OCI-LY1 (cell line): ENCODE data around the gene KCNMB1.

ENCODE experiments used
- H2AFZ ChIP-seq: fragments of 200-600 bp; sonication (generic), shearing (Covaris generic); 2 replicates; pipeline ENCODE4 v1.6.0; 2014; ENCODE audit warnings: antibody characterized with exemption, mild to moderate bottlenecking, low read length
- H3F3A ChIP-seq: fragments of 200-600 bp; sonication (generic), shearing (Covaris generic); 2 replicates; pipeline ENCODE4 v1.6.0; 2014; ENCODE audit warnings: mild to moderate bottlenecking, antibody characterized with exemption, low read length, moderate library complexity; ENCODE audit not compliant: insufficient read depth
- H3K27ac ChIP-seq: fragments of 200-600 bp; sonication (generic); 2 replicates; pipeline ENCODE4 v1.5.1; 2014; ENCODE audit warnings: low read length, mixed run types, mild to moderate bottlenecking, low read depth; ENCODE audit not compliant: poor library complexity, severe bottlenecking
- H3K27me3 ChIP-seq: fragments of 200-600 bp; sonication (generic); 2 replicates; pipeline ENCODE4 v1.6.0; 2014; ENCODE audit warnings: antibody characterized with exemption, mild to moderate bottlenecking, low read length, moderate library complexity; ENCODE audit not compliant: insufficient read depth
- H3K36me3 ChIP-seq: fragments of 200-600 bp; sonication (generic); 2 replicates; pipeline ENCODE4 v1.6.1; 2014; ENCODE audit warnings: mild to moderate bottlenecking, antibody characterized with exemption, low read length, moderate library complexity, mixed read lengths; ENCODE audit not compliant: insufficient read depth
- H3K4me1 ChIP-seq: fragments of 200-600 bp; sonication (generic); 2 replicates; pipeline ENCODE4 v1.5.1; 2014; ENCODE audit warnings: mild to moderate bottlenecking, low read length, moderate library complexity; ENCODE audit not compliant: insufficient read depth, severe bottlenecking
- H3K4me2 ChIP-seq: fragments of 200-600 bp; sonication (generic), shearing (Covaris generic); 2 replicates; pipeline ENCODE4 v1.6.1; 2014; ENCODE audit warnings: low read length
- H3K4me3 ChIP-seq: fragments of 200-600 bp; sonication (generic); 2 replicates; pipeline ENCODE4 v1.5.1; 2014; ENCODE audit warnings: low read length, low read depth, mild to moderate bottlenecking, mixed read lengths; ENCODE audit not compliant: poor library complexity, severe bottlenecking
- H3K79me2 ChIP-seq: fragments of 200-600 bp; shearing (Covaris generic); 2 replicates; pipeline ENCODE4 v1.6.1; 2016; ENCODE audit warnings: mixed run types, low read length, mixed read lengths; ENCODE audit not compliant: insufficient read depth
- H3K9ac ChIP-seq: fragments of 200-600 bp; sonication (generic), shearing (Covaris generic); 2 replicates; pipeline ENCODE4 v1.6.1; 2014; ENCODE audit warnings: mild to moderate bottlenecking, low read length, mixed read lengths
- H3K9me2 ChIP-seq: fragments of 200-600 bp; sonication (generic), shearing (Covaris generic); 2 replicates; pipeline ENCODE4 v1.6.1; 2014; ENCODE audit warnings: low read depth, mild to moderate bottlenecking, low read length, mixed read lengths
- H3K9me3 ChIP-seq: fragments of 200-600 bp; shearing (Covaris generic); 2 replicates; pipeline ENCODE4 v1.6.1; 2014; ENCODE audit warnings: low read length, mixed read lengths
- H4K20me1 ChIP-seq: fragments of 200-600 bp; sonication (generic), shearing (Covaris generic); 2 replicates; pipeline ENCODE4 v1.6.0; 2016; ENCODE audit warnings: mild to moderate bottlenecking, low read length; ENCODE audit not compliant: insufficient read depth
- EZH2 ChIP-seq: fragments of 200-600 bp; sonication (generic), shearing (Covaris generic); IDR thresholded peaks from 2 replicates; pipeline ENCODE4 v1.8.0; 2017; ENCODE audit warnings: borderline replicate concordance, mixed run types, mild to moderate bottlenecking, antibody characterized with exemption, low read length, moderate library complexity, mixed read lengths
- TF ChIP-seq, protein P1 (sequence below): fragments of 200-600 bp; sonication (generic), shearing (Covaris generic); IDR thresholded peaks from 2 replicates; pipeline ENCODE4 v1.5.1; 2017; ENCODE audit warnings: mild to moderate bottlenecking, antibody characterized with exemption, low read length, moderate library complexity, mixed read lengths

KCNMB1 gene

DNA sequence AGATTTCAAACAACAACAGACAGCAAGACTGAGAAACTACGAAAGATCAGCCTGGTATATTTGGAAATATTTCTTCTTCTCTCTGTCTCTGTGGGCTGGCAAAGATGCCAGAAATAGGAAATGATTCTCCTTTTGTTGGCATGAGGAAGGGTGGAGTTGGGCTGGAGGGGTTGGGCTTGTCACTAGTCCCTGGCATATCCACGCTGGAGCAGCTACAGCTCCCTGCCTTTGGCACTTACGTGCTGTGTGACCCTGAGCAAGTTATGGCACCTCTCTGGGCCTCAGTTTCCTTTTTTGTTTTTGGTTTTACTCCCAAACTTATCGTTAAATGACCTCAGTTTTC, 354 bp upstream of the KCNMB1 start:
- H3K36me3 ChIP-seq: no peaks in the 10 kb centered on the region
- no peak overlapping the region for H3K4me3 ChIP-seq
- no peaks in the 10 kb centered on the region for H3K9me2 ChIP-seq
- H3K4me1 ChIP-seq: no peaks in the 10 kb centered on the region
- no peaks in the 10 kb centered on the region for H3K79me2 ChIP-seq
- no peak overlapping the region for H3K9ac ChIP-seq
- peaks cover 11% of the 10 kb centered on the region for H3K27me3 ChIP-seq
- TF ChIP-seq EZH2: no peak
- TF ChIP-seq, protein P1, sequence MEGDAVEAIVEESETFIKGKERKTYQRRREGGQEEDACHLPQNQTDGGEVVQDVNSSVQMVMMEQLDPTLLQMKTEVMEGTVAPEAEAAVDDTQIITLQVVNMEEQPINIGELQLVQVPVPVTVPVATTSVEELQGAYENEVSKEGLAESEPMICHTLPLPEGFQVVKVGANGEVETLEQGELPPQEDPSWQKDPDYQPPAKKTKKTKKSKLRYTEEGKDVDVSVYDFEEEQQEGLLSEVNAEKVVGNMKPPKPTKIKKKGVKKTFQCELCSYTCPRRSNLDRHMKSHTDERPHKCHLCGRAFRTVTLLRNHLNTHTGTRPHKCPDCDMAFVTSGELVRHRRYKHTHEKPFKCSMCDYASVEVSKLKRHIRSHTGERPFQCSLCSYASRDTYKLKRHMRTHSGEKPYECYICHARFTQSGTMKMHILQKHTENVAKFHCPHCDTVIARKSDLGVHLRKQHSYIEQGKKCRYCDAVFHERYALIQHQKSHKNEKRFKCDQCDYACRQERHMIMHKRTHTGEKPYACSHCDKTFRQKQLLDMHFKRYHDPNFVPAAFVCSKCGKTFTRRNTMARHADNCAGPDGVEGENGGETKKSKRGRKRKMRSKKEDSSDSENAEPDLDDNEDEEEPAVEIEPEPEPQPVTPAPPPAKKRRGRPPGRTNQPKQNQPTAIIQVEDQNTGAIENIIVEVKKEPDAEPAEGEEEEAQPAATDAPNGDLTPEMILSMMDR: no peak
- H3K9me3 ChIP-seq: no peaks in the 10 kb centered on the region
- no peak overlapping the region for H3K27ac ChIP-seq
- no peaks in the 10 kb centered on the region for H3F3A ChIP-seq
- no peak overlapping the region for H2AFZ ChIP-seq
- no peak overlapping the region for H3K4me2 ChIP-seq
- no peaks in the 10 kb centered on the region for H4K20me1 ChIP-seq

DNA sequence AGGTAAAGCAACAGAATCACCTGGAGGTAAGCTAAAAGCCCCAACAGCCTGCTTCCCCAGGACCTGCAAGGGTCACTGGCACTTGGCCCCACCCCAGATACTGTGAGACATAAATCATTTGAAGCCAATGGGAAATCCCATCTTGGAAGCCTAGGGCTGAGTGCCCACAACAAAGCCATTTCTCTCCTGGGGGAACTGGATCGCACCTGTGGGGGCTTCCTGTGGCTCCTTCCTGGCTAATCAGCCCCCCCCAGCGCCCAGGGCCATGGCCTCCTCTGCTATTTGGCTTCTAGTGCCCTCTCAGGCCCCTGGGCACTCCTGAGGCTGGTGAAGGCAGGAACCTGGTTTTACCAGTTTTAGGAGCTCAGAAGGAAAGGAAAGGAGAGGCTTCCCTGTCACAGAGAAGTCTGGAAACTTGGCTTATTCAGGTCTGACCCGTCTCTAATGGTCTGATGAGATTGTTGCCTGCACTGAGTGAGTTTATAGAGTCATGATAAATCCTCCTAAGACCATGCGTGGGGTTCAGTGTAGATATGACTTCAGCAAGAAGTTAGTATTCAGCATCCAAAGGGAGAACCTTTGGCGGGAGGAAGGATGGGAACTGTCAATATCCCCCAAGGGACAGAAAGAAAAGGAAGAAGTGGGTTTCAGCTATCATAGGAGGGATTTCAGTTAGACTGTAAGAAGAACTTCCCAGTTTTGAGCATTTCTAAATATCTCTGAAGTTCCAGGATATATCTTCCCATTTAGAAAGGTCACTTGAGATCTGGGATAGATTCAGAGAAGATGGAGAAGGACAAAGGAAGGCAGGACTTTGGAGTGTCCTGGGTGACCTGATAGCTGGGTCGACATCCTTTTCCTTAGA, 1.2 kb downstream of the KCNMB1 start:
- H2AFZ ChIP-seq: no peak overlapping the region
- H4K20me1 ChIP-seq: no peaks in the 10 kb centered on the region
- H3K27me3 ChIP-seq: peaks cover under 1% of the 10 kb centered on the region; the same call in 1 of the 2 replicates
- no peaks in the 10 kb centered on the region for H3K9me2 ChIP-seq
- H3K36me3 ChIP-seq: no peaks in the 10 kb centered on the region
- no peaks in the 10 kb centered on the region for H3K9me3 ChIP-seq
- H3K4me3 ChIP-seq: no peak overlapping the region
- H3K79me2 ChIP-seq: no peaks in the 10 kb centered on the region
- TF ChIP-seq EZH2: no peak
- TF ChIP-seq, protein P1: no peak
- no peak overlapping the region for H3K4me2 ChIP-seq
- H3K27ac ChIP-seq: no peak overlapping the region
- H3K9ac ChIP-seq: no peak overlapping the region
- no peaks in the 10 kb centered on the region for H3F3A ChIP-seq
- H3K4me1 ChIP-seq: no peaks in the 10 kb centered on the region

DNA sequence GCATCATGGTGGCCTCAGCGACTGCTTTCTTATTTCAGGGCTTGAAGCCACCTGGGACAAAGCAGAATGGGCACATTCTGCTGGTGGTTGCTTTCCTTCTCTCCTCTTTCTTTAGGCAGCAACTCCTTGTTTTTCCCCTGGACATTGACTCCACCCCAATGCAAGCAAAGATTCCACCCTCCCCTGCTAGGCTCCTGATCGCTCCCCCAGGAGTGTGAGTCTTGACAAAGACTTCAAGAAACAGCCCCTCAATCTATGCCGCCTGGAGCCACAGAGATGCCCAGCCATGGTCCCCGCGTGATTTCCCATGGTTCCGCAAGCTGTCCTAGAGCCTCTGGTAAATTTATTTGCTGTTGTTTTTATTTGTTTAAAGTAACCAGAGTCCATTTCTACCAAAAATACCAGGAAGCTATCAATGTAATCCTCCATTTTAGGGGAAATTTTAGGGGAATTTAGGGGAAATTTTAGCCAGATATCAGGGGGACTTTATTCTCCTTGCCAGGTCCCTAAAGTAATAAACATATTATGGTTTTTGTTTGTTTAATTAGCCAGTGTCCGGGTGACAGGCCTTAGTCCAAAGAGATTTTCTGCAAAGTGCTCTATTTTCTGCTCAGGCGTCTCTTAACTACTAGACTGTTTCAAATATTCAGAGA, 2.3 kb downstream of the KCNMB1 start:
- no peaks in the 10 kb centered on the region for H3K4me1 ChIP-seq
- no peaks in the 10 kb centered on the region for H4K20me1 ChIP-seq
- no peak overlapping the region for H3K9ac ChIP-seq
- H3K36me3 ChIP-seq: no peaks in the 10 kb centered on the region
- H3K9me2 ChIP-seq: no peaks in the 10 kb centered on the region
- no peak overlapping the region for H3K27ac ChIP-seq
- TF ChIP-seq, protein P1: no peak
- no peak for TF ChIP-seq EZH2
- H3K27me3 ChIP-seq: no peaks in the 10 kb centered on the region; the same call in 1 of the 2 replicates
- no peak overlapping the region for H2AFZ ChIP-seq
- H3K9me3 ChIP-seq: no peaks in the 10 kb centered on the region
- no peak overlapping the region for H3K4me3 ChIP-seq
- H3F3A ChIP-seq: no peaks in the 10 kb centered on the region
- no peaks in the 10 kb centered on the region for H3K79me2 ChIP-seq
- no peak overlapping the region for H3K4me2 ChIP-seq
